GM23338 (cell line): Measurements from ENCODE around the gene AMER1. TPM values are rescaled to one million over a fixed set of nuclear protein-coding genes. Genes with fewer than 3 reads are reported as not detected.

Experiments used
- ATAC-seq: fragments of 200-7000 bp; cut with Tn5 transposase; 3 replicates; pipeline ENCODE4 v1.9.1; 2020
- DNase-seq: peaks from one replicate; pipeline ENCODE4 v3.0.0-alpha.2; 2015; ENCODE audit warnings: low spot score
- H2AFZ ChIP-seq: fragments of 200-600 bp; sonication (generic); 2 replicates; pipeline ENCODE4 v1.8.0; 2016; ENCODE audit warnings: antibody characterized with exemption, mild to moderate bottlenecking, moderate library complexity
- H3F3A ChIP-seq: fragments of 200-600 bp; sonication (generic); replicated peaks from 2 replicates; pipeline ENCODE4 v1.8.0; 2017; ENCODE audit warnings: antibody characterized with exemption, mixed run types, low read depth
- H3K27ac ChIP-seq: fragments of 200-600 bp; sonication (generic); 2 replicates; pipeline ENCODE4 v1.6.1; 2016; ENCODE audit warnings: low read depth
- H3K27me3 ChIP-seq: fragments of 200-600 bp; sonication (generic); 2 replicates; pipeline ENCODE4 v1.8.0; 2016; ENCODE audit warnings: mild to moderate bottlenecking, mixed run types, moderate library complexity; ENCODE audit not compliant: insufficient read depth
- H3K36me3 ChIP-seq: fragments of 200-600 bp; sonication (generic); 2 replicates; pipeline ENCODE4 v1.8.0; 2016; ENCODE audit warnings: mild to moderate bottlenecking; ENCODE audit not compliant: insufficient read depth
- H3K4me1 ChIP-seq: fragments of 200-600 bp; sonication (generic); 2 replicates; pipeline ENCODE4 v1.8.0; 2016; ENCODE audit warnings: mild to moderate bottlenecking, moderate library complexity; ENCODE audit not compliant: insufficient read depth
- H3K4me2 ChIP-seq: fragments of 200-600 bp; sonication (generic); 2 replicates; pipeline ENCODE4 v1.7.1; 2017; ENCODE audit warnings: mixed run types
- H3K4me3 ChIP-seq: fragments of 200-600 bp; sonication (generic); 2 replicates; pipeline ENCODE4 v1.6.1; 2016; ENCODE audit warnings: mixed run types
- H3K79me2 ChIP-seq: fragments of 200-600 bp; sonication (generic); replicated peaks from 2 replicates; pipeline ENCODE4 v1.8.0; 2017; ENCODE audit warnings: mild to moderate bottlenecking; ENCODE audit not compliant: insufficient read depth
- H3K9me2 ChIP-seq: fragments of 200-600 bp; sonication (generic); 2 replicates; pipeline ENCODE4 v1.8.0; 2017; ENCODE audit not compliant: insufficient read depth
- H4K20me1 ChIP-seq: fragments of 200-600 bp; sonication (generic); replicated peaks from 2 replicates; pipeline ENCODE4 v1.8.0; 2017; ENCODE audit warnings: mild to moderate bottlenecking; ENCODE audit not compliant: insufficient read depth
- H3K27ac Mint-ChIP-seq: 2 replicates; pipeline ENCODE4 v1.8.0; 2020; ENCODE audit warnings: inconsistent platforms, mild to moderate bottlenecking, moderate library complexity, mixed read lengths
- H3K27me3 Mint-ChIP-seq: 3 replicates; pipeline ENCODE4 v1.8.0; 2022; ENCODE audit warnings: low read depth, mild to moderate bottlenecking, moderate library complexity, mixed read lengths, inconsistent platforms; ENCODE audit not compliant: insufficient read depth, poor library complexity
- H3K36me3 Mint-ChIP-seq: 3 replicates; pipeline ENCODE4 v1.8.0; 2021; ENCODE audit warnings: low read depth, mild to moderate bottlenecking, inconsistent platforms, moderate library complexity, mixed read lengths
- H3K4me1 Mint-ChIP-seq: 3 replicates; pipeline ENCODE4 v1.8.0; 2020; ENCODE audit warnings: mild to moderate bottlenecking, inconsistent platforms, mixed read lengths
- H3K4me3 Mint-ChIP-seq: 3 replicates; pipeline ENCODE4 v1.8.0; 2021; ENCODE audit warnings: moderate library complexity, mild to moderate bottlenecking, inconsistent platforms, mixed read lengths
- H3K9me3 Mint-ChIP-seq: 3 replicates; pipeline ENCODE4 v1.8.0; 2020; ENCODE audit warnings: moderate library complexity, mild to moderate bottlenecking, inconsistent platforms, mixed read lengths
- CREB1 ChIP-seq: fragments of 250-450 bp; sonication (Bioruptor Pico); IDR thresholded peaks from 2 replicates; pipeline ENCODE4 v1.5.0; 2020; ENCODE audit warnings: low read depth, mild to moderate bottlenecking, moderate library complexity
- CTCF ChIP-seq, 2 experiments: fragments of 200-600 bp in 1 of 2; sonication (generic) in 1 of 2; conservative IDR thresholded peaks; 2 replicates each; pipeline versions ENCODE4 v1.5.1 to v1.6.1; 2016 to 2017; ENCODE audit warnings: antibody characterized with exemption in 2 of 2, low read depth in 2 of 2, mild to moderate bottlenecking in 2 of 2, moderate library complexity in 1 of 2
- ETS1 ChIP-seq: IDR thresholded peaks from 2 replicates; pipeline ENCODE4 v1.6.1; 2016; ENCODE audit warnings: antibody characterized with exemption
- EZH2 ChIP-seq: fragments of 200-600 bp; sonication (generic); IDR thresholded peaks from one replicate; pipeline ENCODE4 v1.8.0; 2017; ENCODE audit warnings: antibody characterized with exemption, mild to moderate bottlenecking, low read depth; ENCODE audit not compliant: unreplicated experiment
- EZH2phosphoT487 ChIP-seq: fragments of 200-600 bp; sonication (generic); IDR thresholded peaks from one replicate; pipeline ENCODE4 v1.8.1; 2018; ENCODE audit warnings: antibody characterized with exemption; ENCODE audit not compliant: unreplicated experiment
- JUNB ChIP-seq: IDR thresholded peaks from one replicate; pipeline ENCODE4 v1.6.1; 2016; ENCODE audit warnings: antibody characterized with exemption; ENCODE audit not compliant: unreplicated experiment
- NANOG ChIP-seq: IDR thresholded peaks from 2 replicates; pipeline ENCODE4 v1.6.1; 2016; ENCODE audit warnings: antibody characterized with exemption, borderline replicate concordance
- POLR2AphosphoS5 ChIP-seq: IDR thresholded peaks from 2 replicates; pipeline ENCODE4 v1.6.1; 2016; ENCODE audit warnings: antibody characterized with exemption, low read depth
- REST ChIP-seq: IDR thresholded peaks from one replicate; pipeline ENCODE4 v1.6.1; 2018; ENCODE audit warnings: antibody characterized with exemption; ENCODE audit not compliant: unreplicated experiment
- STAT1 ChIP-seq: IDR thresholded peaks from one replicate; pipeline ENCODE4 v1.6.1; 2016; ENCODE audit warnings: antibody characterized with exemption; ENCODE audit not compliant: unreplicated experiment
- ZNF114 ChIP-seq: fragments of 250-450 bp; sonication (Bioruptor Pico); IDR thresholded peaks from 2 replicates; pipeline ENCODE4 v1.5.0; 2020; ENCODE audit warnings: mild to moderate bottlenecking, moderate library complexity
- ZNF331 ChIP-seq: fragments of 250-450 bp; sonication (Bioruptor Pico); IDR thresholded peaks from 2 replicates; pipeline ENCODE4 v1.5.0; 2020; ENCODE audit warnings: low read depth, mild to moderate bottlenecking, moderate library complexity
- polyA plus RNA-seq: library from polyadenylated mRNA; unstranded; fragments of >200 nt; fragmentation: Nextera tagmentation; extraction: Ambion mirVana; gene quantifications from 2 replicates; pipeline ENCODE4 v1.2.1, GENCODE V29; 2016
- total RNA-seq: library from RNA; depleted of rRNA; stranded (reverse); fragments of >200 nt; shearing (Covaris generic); gene quantifications from 2 replicates; pipeline ENCODE4 v1.2.3, GENCODE V29; 2014

Gene AMER1
- total and polyA plus RNA-seq, 2 experiments from 2014 or later = 0.48 to 10.9 TPM

- no peaks in the 10 kb centered on the region for H3K9me3 Mint-ChIP-seq
- H3K27ac ChIP-seq = no peak overlapping the region
- no peaks in the 10 kb centered on the region for H3F3A ChIP-seq
- H3K4me2 ChIP-seq = peak overlapping the region; percentile 78
- ATAC-seq (peak; percentile 38), DNase-seq (peak; percentile 25)
- no peaks in the 10 kb centered on the region; the same call in 1 of the 2 replicates for H3K4me1 ChIP-seq
- H3K79me2 ChIP-seq = no peaks in the 10 kb centered on the region
- no peaks in the 10 kb centered on the region; the same call in 2 of the 3 replicates for H3K36me3 Mint-ChIP-seq
- H3K4me3 ChIP-seq = peak overlapping the region; percentile 64
- peak overlapping the region; percentile 80 for H3K4me3 Mint-ChIP-seq
- no peaks in the 10 kb centered on the region for H3K9me2 ChIP-seq
- H4K20me1 ChIP-seq = peaks cover 3% of the 10 kb centered on the region
- TF ChIP-seq POLR2AphosphoS5 = no peak
- H3K27me3 Mint-ChIP-seq = peaks cover 2% of the 10 kb centered on the region
- peaks cover 17% of the 10 kb centered on the region for H3K27me3 ChIP-seq
- no peak overlapping the region for H3K27ac Mint-ChIP-seq
- H3K4me1 Mint-ChIP-seq = peaks cover 17% of the 10 kb centered on the region
- H2AFZ ChIP-seq = no peak overlapping the region
- no peaks in the 10 kb centered on the region for H3K36me3 ChIP-seq
Measured at GRCh38 chrX:64204701-64205440, 637 bp downstream of the AMER1 start.

GRCh38 chrX:64204252-64204651, 1.3 kb downstream of the AMER1 start:
- Histone ChIP-seq H3K9me2 (no peaks in the 10 kb centered on the region), H3K4me2 (peak overlapping the region; percentile 78), H4K20me1 (peaks cover 3% of the 10 kb centered on the region), H3K79me2 (0 out of 2 replicates have a peak, but pooled peaks cover 6% of the 10 kb centered on the region), H2AFZ (no peak overlapping the region), H3K36me3 (no peaks in the 10 kb centered on the region), H3K4me1 (no peaks in the 10 kb centered on the region; the same call in 1 of the 2 replicates), H3F3A (no peaks in the 10 kb centered on the region), H3K27me3 (peaks cover 17% of the 10 kb centered on the region), H3K4me3 (peak overlapping the region; percentile 64), H3K27ac (no peak overlapping the region)
- Mint-ChIP-seq H3K4me1 (peaks cover 23% of the 10 kb centered on the region), H3K27ac (no peak overlapping the region), H3K27me3 (peaks cover 2% of the 10 kb centered on the region), H3K9me3 (no peaks in the 10 kb centered on the region), H3K4me3 (peak overlapping the region; percentile 80), H3K36me3 (no peaks in the 10 kb centered on the region; the same call in 2 of the 3 replicates)
- DNase-seq = peak; percentile 11
- ATAC-seq = no peak
- TF ChIP-seq JUNB (no peak), NANOG (no peak), CREB1 (no peak), ZNF331 (CRISPR knock-in tag) (no peak), EZH2 (no peak), REST (no peak), EZH2phosphoT487 (no peak), POLR2AphosphoS5 (no peak), ETS1 (no peak), ZNF114 (CRISPR knock-in tag) (no peak), STAT1 (no peak), CTCF (conservative IDR thresholded peaks at IDR 0.05; ENCODE audit: low read depth in 2 of 2) (no peak)
